HepG2 (cell line): ENCODE measurements around the gene POLR2J. TPM values are rescaled to one million over a fixed set of nuclear protein-coding genes. Genes with fewer than 3 reads are reported as not detected.
A peak's percentile ranks its signal among the peaks of the same experiment; 100 is the strongest.
"Not testable (repeated sequence)": the region's sequence is repeated elsewhere in the genome, so short reads cannot be mapped to it uniquely, and the experiment has no call there.

Experiments used
- ATAC-seq: fragments of 200-7000 bp; cut with Tn5 transposase; 3 replicates; pipeline ENCODE4 v1.9.1; 2020; ENCODE audit warnings: mild to moderate bottlenecking, moderate library complexity
- BruUV-seq: library from RNA; stranded (reverse); fragments of 400-500 nt; replicated peaks from 2 replicates; lab custom pipeline; 2021; lab: Mats Ljungman, UMichigan
- CTCF ChIA-PET: fragments of 300-600 bp; formaldehyde crosslinking; extraction: SDS; loops from one replicate; lab custom pipeline; 2021; ENCODE audit warnings: low total read pairs, inconsistent platforms, low intra/inter-chr PET ratio; lab: Yijun Ruan, JAX
- POLR2A ChIA-PET: fragments of 350-600 bp; sonication (Branson Sonifier 250); formaldehyde crosslinking; loops from one replicate; lab custom pipeline; 2020; ENCODE audit warnings: antibody characterized with exemption, inconsistent platforms; lab: Yijun Ruan, JAX
- DNase-seq: peaks from one replicate; pipeline ENCODE4 v3.0.0-alpha.2; 2015; ENCODE audit warnings: low spot score
- FAIRE-seq: peaks from 3 replicates; lab custom pipeline; 2011; peaks lifted over from hg19 to GRCh38; lab: Jason Lieb, UNC
- H2AFZ ChIP-seq: one replicate; pipeline ENCODE4 v1.6.1; 2011; ENCODE audit warnings: low read length, inconsistent platforms
- H3K27ac ChIP-seq: fragments of 300-600 bp; 3 replicates; pipeline ENCODE4 v1.8.0; 2011; ENCODE audit warnings: mixed run types, mild to moderate bottlenecking, mixed read lengths, low read length, inconsistent platforms; ENCODE audit not compliant: insufficient read depth; ENCODE audit errors: extremely low read length
- H3K27me3 ChIP-seq, 2 experiments: fragments of 200-600 bp in 1 of 2; 2 replicates in 1 of 2; 3 replicates in 1 of 2; pipeline versions ENCODE4 v1.6.0 to v1.8.0; 2011; ENCODE audit warnings: low read length in 2 of 2, mild to moderate bottlenecking in 2 of 2, moderate library complexity in 2 of 2, inconsistent platforms in 1 of 2; ENCODE audit not compliant: insufficient read depth in 2 of 2, control insufficient read depth in 1 of 2
- H3K36me3 ChIP-seq, 2 experiments: fragments of 200-600 bp in 1 of 2; replicated peaks in 1 of 2; 2 replicates in 1 of 2; 3 replicates in 1 of 2; pipeline versions ENCODE4 v1.5.1 to v1.8.0; 2011; ENCODE audit warnings: low read length in 2 of 2, inconsistent platforms in 1 of 2; ENCODE audit not compliant: insufficient read depth in 2 of 2, control insufficient read depth in 1 of 2
- H3K4me1 ChIP-seq: 2 replicates; pipeline ENCODE4 v1.5.1; 2012; ENCODE audit warnings: low read length, inconsistent platforms; ENCODE audit not compliant: insufficient read depth
- H3K4me2 ChIP-seq: 2 replicates; pipeline ENCODE4 v1.6.0; 2011; ENCODE audit warnings: low read depth, low read length, inconsistent platforms
- H3K4me3 ChIP-seq, 3 experiments: fragments of 200-600 bp in 1 of 3; sonication (generic), shearing (Covaris generic) in 1 of 3; replicated peaks in 1 of 3; 2 replicates each; pipeline ENCODE4 v1.5.1; 2011 to 2016; ENCODE audit warnings: low read length in 3 of 3, inconsistent platforms in 2 of 3, low read depth in 2 of 3, mild to moderate bottlenecking in 2 of 3, control low read depth in 1 of 3, mixed read lengths in 1 of 3; ENCODE audit not compliant: insufficient read depth in 1 of 3
- H3K79me2 ChIP-seq: one replicate; pipeline ENCODE4 v1.6.1; 2011; ENCODE audit warnings: low read length, inconsistent platforms; ENCODE audit not compliant: insufficient read depth
- H3K9ac ChIP-seq: 2 replicates; pipeline ENCODE4 v1.6.0; 2011; ENCODE audit warnings: mild to moderate bottlenecking, low read depth, low read length, inconsistent platforms; ENCODE audit not compliant: insufficient read depth
- H3K9me3 ChIP-seq: 2 replicates; pipeline ENCODE4 v1.5.1; 2012; ENCODE audit warnings: mild to moderate bottlenecking, low read length
- H4K20me1 ChIP-seq: 2 replicates; pipeline ENCODE4 v1.6.0; 2011; ENCODE audit warnings: inconsistent platforms, mild to moderate bottlenecking, low read length, moderate library complexity; ENCODE audit not compliant: insufficient read depth
- WGBS: methylation state at CpG from one replicate; pipeline ENCODE4 v1.1.6; 2017; ENCODE audit warnings: low lambda C conversion rate; 5-methylcytosine and 5-hydroxymethylcytosine counted together
- in situ Hi-C: cut with HindIII; loops from 2 replicates; pipeline ENCODE4 v1.10.0; 2017; ENCODE audit warnings: low pct_unique_long_range_greater_than_20kb; ENCODE audit not compliant: extremely low pct_ligation_motif_present
- intact Hi-C: fragments of 100-400 bp; cut with micrococcal nuclease; formaldehyde crosslinking; loops from one replicate; pipeline ENCODE4 v1.10.0; 2022; ENCODE audit not compliant: unreplicated experiment
- polyA plus RNA-seq, 8 experiments: library from polyadenylated mRNA; depleted of rRNA in 3 of 8; stranded (reverse) in 7 of 8; unstranded in 1 of 8; fragments of >200 nt; fragmentation: Illumina TruSeq in 4 of 8; extraction: Trizol in 4 of 8; gene quantifications; 2 replicates each; pipeline versions ENCODE4 v1.2.1 to v1.2.3, GENCODE V29; 2011 to 2016; ENCODE audit warnings: low read depth in 4 of 8, missing spikeins in 1 of 8, mixed read lengths in 1 of 8; ENCODE audit not compliant: insufficient read depth in 1 of 8
- total RNA-seq, 5 experiments: library from RNA; depleted of rRNA; stranded (reverse); fragments of >200 nt; fragmentation: Illumina TruSeq; extraction: Trizol; gene quantifications; 2 replicates each; pipeline ENCODE4 v1.2.3, GENCODE V29; 2016; ENCODE audit warnings: low read depth in 1 of 5

Gene POLR2J
- total and polyA plus RNA-seq, 2 of the 13 experiments (the other 11 are each of a cell fraction or from before 2014, with no cell fraction given) = 41.2 to 71.4 TPM

- H2AFZ ChIP-seq, H3K79me2 ChIP-seq, H3K27ac ChIP-seq, POLR2A ChIA-PET, H3K4me2 ChIP-seq, intact Hi-C loops, H3K4me3 ChIP-seq, CTCF ChIA-PET, H3K4me1 ChIP-seq, in situ Hi-C loops, H3K36me3 ChIP-seq, BruUV-seq, H3K9ac ChIP-seq, H3K9me3 ChIP-seq, H3K27me3 ChIP-seq, DNase-seq, H4K20me1 ChIP-seq: not testable (repeated sequence)
- ATAC-seq = peak; percentile 94
- WGBS = 77% methylated on average over 2 of the region's 12 CpGs
- peak; percentile 52 for FAIRE-seq
Measured at GRCh38 chr7:102490529-102491075, 11.9 kb upstream of the POLR2J start.

- CTCF ChIA-PET, intact Hi-C loops, H3K9me3 ChIP-seq, DNase-seq, H2AFZ ChIP-seq, H3K27ac ChIP-seq, H3K4me1 ChIP-seq, BruUV-seq, H3K9ac ChIP-seq, H3K4me2 ChIP-seq, POLR2A ChIA-PET, in situ Hi-C loops, H3K79me2 ChIP-seq, FAIRE-seq, H3K27me3 ChIP-seq, ATAC-seq, H4K20me1 ChIP-seq, H3K36me3 ChIP-seq, H3K4me3 ChIP-seq: not testable (repeated sequence)
- WGBS = no CpG with 5 or more reads among the region's 5 CpGs
Measured at GRCh38 chr7:102484317-102484716, 5.6 kb upstream of the POLR2J start.

- H3K4me1 ChIP-seq, H3K79me2 ChIP-seq, H3K27ac ChIP-seq, H4K20me1 ChIP-seq, H3K9me3 ChIP-seq, ATAC-seq, H3K4me3 ChIP-seq, H3K36me3 ChIP-seq, H3K4me2 ChIP-seq, BruUV-seq, H3K27me3 ChIP-seq, intact Hi-C loops, H2AFZ ChIP-seq, FAIRE-seq, CTCF ChIA-PET, in situ Hi-C loops, DNase-seq, H3K9ac ChIP-seq, POLR2A ChIA-PET: not testable (repeated sequence)
- WGBS = no CpG with 5 or more reads among the region's 10 CpGs
Measured at GRCh38 chr7:102481962-102482361, 3.2 kb upstream of the POLR2J start.
